ENCODE data around the gene NFIL3.

- TF ChIP-seq RFX5 (IDR thresholded peaks at IDR 0.05; ENCODE audit: low read depth, low read length) (no peak), POLR2A (IDR thresholded peaks at IDR 0.05; ENCODE audit: low read depth, low read length) (no peak), SMC3 (IDR thresholded peaks at IDR 0.05; ENCODE audit: low read depth, low read length) (no peak)
These were observed 4.8 kb upstream of the NFIL3 start for GRCh38 chr9:91428436-91428835.
